ENCODE results near the gene CRELD2. TPM values are rescaled to one million over a fixed set of nuclear protein-coding genes. Genes with fewer than 3 reads are reported as not detected.
A peak's percentile ranks its signal among the peaks of the same experiment; 100 is the strongest.
"Not testable (repeated sequence)": the region's sequence is repeated elsewhere in the genome, so short reads cannot be mapped to it uniquely, and the experiment has no call there.

Gene CRELD2
- total RNA-seq, 1 donor from 2014 or later, result 54.9 TPM

- no peaks in the 10 kb centered on the region for H3K36me3 Mint-ChIP-seq (ENCODE audit: unreplicated experiment)
- DNase-seq (ENCODE audit: extremely low spot score, unreplicated experiment), result no peak
- H3K27me3 Mint-ChIP-seq (ENCODE audit: unreplicated experiment), result no peaks in the 10 kb centered on the region
- TF ChIP-seq, protein P1, sequence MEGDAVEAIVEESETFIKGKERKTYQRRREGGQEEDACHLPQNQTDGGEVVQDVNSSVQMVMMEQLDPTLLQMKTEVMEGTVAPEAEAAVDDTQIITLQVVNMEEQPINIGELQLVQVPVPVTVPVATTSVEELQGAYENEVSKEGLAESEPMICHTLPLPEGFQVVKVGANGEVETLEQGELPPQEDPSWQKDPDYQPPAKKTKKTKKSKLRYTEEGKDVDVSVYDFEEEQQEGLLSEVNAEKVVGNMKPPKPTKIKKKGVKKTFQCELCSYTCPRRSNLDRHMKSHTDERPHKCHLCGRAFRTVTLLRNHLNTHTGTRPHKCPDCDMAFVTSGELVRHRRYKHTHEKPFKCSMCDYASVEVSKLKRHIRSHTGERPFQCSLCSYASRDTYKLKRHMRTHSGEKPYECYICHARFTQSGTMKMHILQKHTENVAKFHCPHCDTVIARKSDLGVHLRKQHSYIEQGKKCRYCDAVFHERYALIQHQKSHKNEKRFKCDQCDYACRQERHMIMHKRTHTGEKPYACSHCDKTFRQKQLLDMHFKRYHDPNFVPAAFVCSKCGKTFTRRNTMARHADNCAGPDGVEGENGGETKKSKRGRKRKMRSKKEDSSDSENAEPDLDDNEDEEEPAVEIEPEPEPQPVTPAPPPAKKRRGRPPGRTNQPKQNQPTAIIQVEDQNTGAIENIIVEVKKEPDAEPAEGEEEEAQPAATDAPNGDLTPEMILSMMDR (IDR thresholded peaks at IDR 0.05), result no peak
- H3K4me3 Mint-ChIP-seq (ENCODE audit: unreplicated experiment), result no peak overlapping the region
- peaks cover 6% of the 10 kb centered on the region for H3K4me1 Mint-ChIP-seq (ENCODE audit: unreplicated experiment)
- H3K9me3 Mint-ChIP-seq (ENCODE audit: unreplicated experiment), result no peaks in the 10 kb centered on the region
- no peak overlapping the region for H3K27ac Mint-ChIP-seq (ENCODE audit: unreplicated experiment)
These were observed 25.5 kb downstream of the CRELD2 start for GRCh38 chr22:49943771-49944398.

DNA sequence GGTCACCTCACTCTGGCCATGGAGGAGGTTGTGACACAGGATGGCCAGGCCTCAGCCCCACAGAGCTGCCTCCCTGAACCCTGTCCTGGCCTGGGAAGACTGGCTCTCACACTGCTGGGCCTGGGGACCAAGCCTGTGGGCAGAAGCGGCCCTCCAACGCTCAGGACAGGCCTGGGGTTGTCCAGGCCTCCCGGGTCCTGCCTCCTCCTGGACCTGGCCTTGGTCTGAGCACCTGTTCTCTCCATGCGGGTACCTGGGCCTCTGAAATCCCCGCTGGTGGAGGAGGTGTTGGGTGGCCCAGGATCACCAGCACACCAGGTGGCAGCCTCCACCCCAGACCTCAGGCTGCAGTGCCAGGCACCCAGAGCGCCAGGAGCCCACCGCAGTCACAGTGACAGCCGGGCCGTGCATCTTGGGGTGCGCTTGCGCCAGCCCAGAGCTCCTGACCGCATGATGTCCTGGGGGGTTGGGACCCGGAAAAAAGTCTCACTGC lies 26.0 kb downstream of the CRELD2 start:
- TF ChIP-seq, protein P1 (IDR thresholded peaks at IDR 0.05), result no peak
- no peaks in the 10 kb centered on the region for H3K36me3 Mint-ChIP-seq (ENCODE audit: unreplicated experiment)
- no peak for DNase-seq (ENCODE audit: extremely low spot score, unreplicated experiment)
- no peak overlapping the region for H3K27ac Mint-ChIP-seq (ENCODE audit: unreplicated experiment)
- peaks cover 6% of the 10 kb centered on the region for H3K4me1 Mint-ChIP-seq (ENCODE audit: unreplicated experiment)
- no peaks in the 10 kb centered on the region for H3K27me3 Mint-ChIP-seq (ENCODE audit: unreplicated experiment)
- H3K4me3 Mint-ChIP-seq (ENCODE audit: unreplicated experiment), result no peak overlapping the region
- H3K9me3 Mint-ChIP-seq (ENCODE audit: unreplicated experiment), result no peaks in the 10 kb centered on the region

- DNase-seq (ENCODE audit: extremely low spot score, unreplicated experiment); H3K27me3 Mint-ChIP-seq (ENCODE audit: unreplicated experiment); H3K36me3 Mint-ChIP-seq (ENCODE audit: unreplicated experiment); H3K4me3 Mint-ChIP-seq (ENCODE audit: unreplicated experiment); H3K9me3 Mint-ChIP-seq (ENCODE audit: unreplicated experiment); H3K4me1 Mint-ChIP-seq (ENCODE audit: unreplicated experiment): not testable (repeated sequence)
- peak overlapping the region; percentile 31 for H3K27ac Mint-ChIP-seq (ENCODE audit: unreplicated experiment)
These were observed 26.8 kb downstream of the CRELD2 start for GRCh38 chr22:49945042-49945794.

DNA sequence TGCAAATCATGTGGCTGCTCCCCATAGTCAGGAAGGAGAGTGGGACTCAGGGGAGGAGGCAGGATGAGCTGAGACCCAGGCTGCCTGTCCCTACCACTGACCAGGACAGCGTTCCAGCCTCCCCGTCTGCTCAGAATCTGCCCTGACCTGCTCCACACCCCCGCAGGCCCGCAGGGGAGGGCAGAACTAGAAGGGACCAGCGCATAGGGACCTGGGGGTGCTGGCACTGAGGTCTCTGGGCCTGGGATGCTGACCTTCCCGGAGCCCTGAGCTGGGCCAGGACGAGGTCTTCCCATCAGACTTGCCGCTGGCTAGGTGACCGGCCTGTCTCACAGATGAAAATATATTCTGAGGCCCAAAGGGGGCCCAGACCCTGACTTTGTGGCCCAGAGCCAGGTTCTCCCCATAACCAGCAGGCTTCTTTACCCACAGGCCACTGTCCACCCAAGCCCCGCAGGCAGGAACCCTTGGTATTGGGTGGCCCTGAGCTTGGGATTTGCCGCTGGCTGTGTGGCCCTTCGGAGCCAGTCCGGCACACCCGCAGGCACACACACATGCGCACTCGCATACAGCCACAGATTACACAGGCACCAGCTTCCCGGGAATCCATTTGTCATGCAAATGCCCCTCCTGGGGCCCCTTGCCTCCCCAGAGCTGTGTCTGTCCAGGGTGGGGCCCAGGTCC lies 28.3 kb downstream of the CRELD2 start:
- no peaks in the 10 kb centered on the region for H3K27me3 Mint-ChIP-seq (ENCODE audit: unreplicated experiment)
- H3K36me3 Mint-ChIP-seq (ENCODE audit: unreplicated experiment), result no peaks in the 10 kb centered on the region
- TF ChIP-seq, protein P1 (IDR thresholded peaks at IDR 0.05), result no peak
- no peak overlapping the region for H3K4me3 Mint-ChIP-seq (ENCODE audit: unreplicated experiment)
- H3K9me3 Mint-ChIP-seq (ENCODE audit: unreplicated experiment), result no peaks in the 10 kb centered on the region
- DNase-seq (ENCODE audit: extremely low spot score, unreplicated experiment), result no peak
- H3K4me1 Mint-ChIP-seq (ENCODE audit: unreplicated experiment), result peaks cover 9% of the 10 kb centered on the region
- no peak overlapping the region for H3K27ac Mint-ChIP-seq (ENCODE audit: unreplicated experiment)

- no peak overlapping the region for H3K27ac Mint-ChIP-seq (ENCODE audit: unreplicated experiment)
- TF ChIP-seq, protein P1 (IDR thresholded peaks at IDR 0.05), result no peak
- no peaks in the 10 kb centered on the region for H3K9me3 Mint-ChIP-seq (ENCODE audit: unreplicated experiment)
- DNase-seq (ENCODE audit: extremely low spot score, unreplicated experiment), result no peak
- H3K4me1 Mint-ChIP-seq (ENCODE audit: unreplicated experiment), result peaks cover 14% of the 10 kb centered on the region
- H3K27me3 Mint-ChIP-seq (ENCODE audit: unreplicated experiment), result no peaks in the 10 kb centered on the region
- no peaks in the 10 kb centered on the region for H3K36me3 Mint-ChIP-seq (ENCODE audit: unreplicated experiment)
- no peak overlapping the region for H3K4me3 Mint-ChIP-seq (ENCODE audit: unreplicated experiment)
These were observed 28.8 kb downstream of the CRELD2 start for GRCh38 chr22:49947296-49947622.

Data from osteocyte (in vitro differentiated cells).